Measurements from ENCODE around the gene HEATR5B. TPM values are rescaled to one million over a fixed set of nuclear protein-coding genes. Genes with fewer than 3 reads are reported as not detected.

HEATR5B gene
- total and polyA plus RNA-seq, 2 of the 4 experiments (the other 2 are of a cell fraction), result 8.3 to 17.9 TPM

DNA sequence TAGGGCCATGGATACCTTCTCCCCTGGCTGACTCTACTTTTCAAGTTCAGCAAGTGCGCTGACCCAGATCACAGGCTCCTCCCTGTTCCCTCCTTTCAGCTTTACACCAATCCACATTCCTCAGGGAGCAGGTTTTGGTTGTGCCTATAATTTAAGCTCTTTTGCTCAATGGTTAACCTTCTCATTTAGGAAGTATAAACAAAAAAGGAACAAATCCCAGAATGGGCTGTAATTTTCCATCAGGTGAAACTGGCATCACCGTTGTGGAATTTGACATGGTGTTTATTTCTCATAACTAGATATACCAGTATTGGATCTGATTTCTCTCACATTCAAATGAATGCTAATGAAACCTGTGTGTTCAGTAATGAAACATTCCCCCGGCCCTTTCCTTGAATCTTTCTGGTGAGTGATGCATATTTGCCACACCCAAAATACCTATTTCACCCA, 131.4 kb downstream of the HEATR5B start:
- Histone ChIP-seq H3K9ac (ENCODE audit: low read depth, low read length) (no peak overlapping the region), H3K27me3 (ENCODE audit: control insufficient read depth, insufficient read depth, low read length) (no peaks in the 10 kb centered on the region), H3K4me3 (ENCODE audit: insufficient read depth, low read depth, low read length) (no peak overlapping the region), H3K4me1 (ENCODE audit: control insufficient read depth, insufficient read depth, low read length) (peaks cover 6% of the 10 kb centered on the region), H3K18ac (ENCODE audit: low read depth, low read length) (no peak overlapping the region), H2BK15ac (ENCODE audit: low read depth, low read length) (no peak overlapping the region), H4K20me1 (ENCODE audit: insufficient read depth, low read length) (peaks cover 17% of the 10 kb centered on the region; the same call in 1 of the 2 replicates), H3K79me1 (ENCODE audit: low read depth in 1 of 2, low read length in 2 of 2) (peaks cover 52 to 54% of the 10 kb centered on the region in 2 experiments), H4K5ac (ENCODE audit: low read depth, low read length) (no peak overlapping the region), H2BK120ac (ENCODE audit: low read depth, low read length) (no peak overlapping the region), H3K4me2 (ENCODE audit: low read depth, low read length) (no peak overlapping the region), H3K56ac (ENCODE audit: extremely low read depth, insufficient read depth, low read length) (no peak overlapping the region), H2BK20ac (ENCODE audit: low read depth, low read length) (no peak overlapping the region), H3K9me3 (ENCODE audit: control insufficient read depth, insufficient read depth, low read length) (no peaks in the 10 kb centered on the region), H3K23ac (ENCODE audit: low read depth, low read length) (no peak overlapping the region), H4K8ac (ENCODE audit: low read depth in 2 of 2, low read length in 2 of 2) (no peak overlapping the region), H3K9me1 (ENCODE audit: insufficient read depth, low read length) (peaks cover 8% of the 10 kb centered on the region), H3K27ac (ENCODE audit: insufficient read depth, low read length) (no peak overlapping the region), H2AFZ (replicated peaks; ENCODE audit: low read length, poor library complexity) (no peak overlapping the region), H2AK5ac (ENCODE audit: low read depth, low read length) (no peak overlapping the region), H4K91ac (ENCODE audit: insufficient read depth, low read depth, low read length) (no peak overlapping the region), H2BK5ac (ENCODE audit: low read depth, low read length, poor library complexity, severe bottlenecking) (no peak overlapping the region), H3K36me3 (ENCODE audit: control insufficient read depth, insufficient read depth, low read length) (no peaks in the 10 kb centered on the region), H3K14ac (replicated peaks; ENCODE audit: low read depth, low read length) (no peak overlapping the region), H3K4ac (ENCODE audit: low read depth, low read length) (no peak overlapping the region), H2AK9ac (replicated peaks; ENCODE audit: low read depth, low read length, poor library complexity) (no peak overlapping the region)
- POLR2A ChIA-PET (ENCODE audit: unreplicated experiment), result no interaction called here
- in situ Hi-C loops (cut with MboI; ENCODE audit: low sequenced_read_pairs) (no loop called here), dilution Hi-C loops (cut with HindIII; ENCODE audit: low sequenced_read_pairs, unreplicated experiment) (no loop called here), intact Hi-C loops (cut with micrococcal nuclease) (no loop called here)
- TF ChIP-seq RFX5 (IDR thresholded peaks at IDR 0.05; ENCODE audit: low read depth, low read length), result no peak
- TF ChIP-seq, protein P1, sequence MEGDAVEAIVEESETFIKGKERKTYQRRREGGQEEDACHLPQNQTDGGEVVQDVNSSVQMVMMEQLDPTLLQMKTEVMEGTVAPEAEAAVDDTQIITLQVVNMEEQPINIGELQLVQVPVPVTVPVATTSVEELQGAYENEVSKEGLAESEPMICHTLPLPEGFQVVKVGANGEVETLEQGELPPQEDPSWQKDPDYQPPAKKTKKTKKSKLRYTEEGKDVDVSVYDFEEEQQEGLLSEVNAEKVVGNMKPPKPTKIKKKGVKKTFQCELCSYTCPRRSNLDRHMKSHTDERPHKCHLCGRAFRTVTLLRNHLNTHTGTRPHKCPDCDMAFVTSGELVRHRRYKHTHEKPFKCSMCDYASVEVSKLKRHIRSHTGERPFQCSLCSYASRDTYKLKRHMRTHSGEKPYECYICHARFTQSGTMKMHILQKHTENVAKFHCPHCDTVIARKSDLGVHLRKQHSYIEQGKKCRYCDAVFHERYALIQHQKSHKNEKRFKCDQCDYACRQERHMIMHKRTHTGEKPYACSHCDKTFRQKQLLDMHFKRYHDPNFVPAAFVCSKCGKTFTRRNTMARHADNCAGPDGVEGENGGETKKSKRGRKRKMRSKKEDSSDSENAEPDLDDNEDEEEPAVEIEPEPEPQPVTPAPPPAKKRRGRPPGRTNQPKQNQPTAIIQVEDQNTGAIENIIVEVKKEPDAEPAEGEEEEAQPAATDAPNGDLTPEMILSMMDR (conservative IDR thresholded peaks at IDR 0.05; ENCODE audit: low read depth, low read length), result no peak
- TF ChIP-seq, protein P2, sequence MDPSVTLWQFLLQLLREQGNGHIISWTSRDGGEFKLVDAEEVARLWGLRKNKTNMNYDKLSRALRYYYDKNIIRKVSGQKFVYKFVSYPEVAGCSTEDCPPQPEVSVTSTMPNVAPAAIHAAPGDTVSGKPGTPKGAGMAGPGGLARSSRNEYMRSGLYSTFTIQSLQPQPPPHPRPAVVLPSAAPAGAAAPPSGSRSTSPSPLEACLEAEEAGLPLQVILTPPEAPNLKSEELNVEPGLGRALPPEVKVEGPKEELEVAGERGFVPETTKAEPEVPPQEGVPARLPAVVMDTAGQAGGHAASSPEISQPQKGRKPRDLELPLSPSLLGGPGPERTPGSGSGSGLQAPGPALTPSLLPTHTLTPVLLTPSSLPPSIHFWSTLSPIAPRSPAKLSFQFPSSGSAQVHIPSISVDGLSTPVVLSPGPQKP (IDR thresholded peaks at IDR 0.05; ENCODE audit: borderline replicate concordance, low read depth, low read length), result no peak
- TF ChIP-seq SMC3 (IDR thresholded peaks at IDR 0.05; ENCODE audit: low read depth, low read length), result no peak
- no peak for TF ChIP-seq RAD21 (IDR thresholded peaks at IDR 0.05; ENCODE audit: low read length)
- TF ChIP-seq CEBPB (IDR thresholded peaks at IDR 0.05; ENCODE audit: low read depth, low read length), result no peak
- TF ChIP-seq RCOR1 (IDR thresholded peaks at IDR 0.05; ENCODE audit: insufficient replicate concordance, low read length), result no peak
- no peak for TF ChIP-seq FOS (IDR thresholded peaks at IDR 0.05; ENCODE audit: low read depth, low read length)
- no peak for TF ChIP-seq MAZ (IDR thresholded peaks at IDR 0.05; ENCODE audit: borderline replicate concordance, low read depth, low read length)
- TF ChIP-seq CHD1 (IDR thresholded peaks at IDR 0.05; ENCODE audit: low read depth, low read length), result no peak
- no peak for TF ChIP-seq BHLHE40 (IDR thresholded peaks at IDR 0.05; ENCODE audit: low read depth, low read length)
- TF ChIP-seq MXI1 (IDR thresholded peaks at IDR 0.05; ENCODE audit: borderline replicate concordance, low read depth, low read length), result no peak
- no peak for TF ChIP-seq MAFK (IDR thresholded peaks at IDR 0.05; ENCODE audit: low read depth, low read length)
- TF ChIP-seq POLR2A (IDR thresholded peaks at IDR 0.05; ENCODE audit: low read depth, low read length), result no peak
- TF ChIP-seq, protein P3, sequence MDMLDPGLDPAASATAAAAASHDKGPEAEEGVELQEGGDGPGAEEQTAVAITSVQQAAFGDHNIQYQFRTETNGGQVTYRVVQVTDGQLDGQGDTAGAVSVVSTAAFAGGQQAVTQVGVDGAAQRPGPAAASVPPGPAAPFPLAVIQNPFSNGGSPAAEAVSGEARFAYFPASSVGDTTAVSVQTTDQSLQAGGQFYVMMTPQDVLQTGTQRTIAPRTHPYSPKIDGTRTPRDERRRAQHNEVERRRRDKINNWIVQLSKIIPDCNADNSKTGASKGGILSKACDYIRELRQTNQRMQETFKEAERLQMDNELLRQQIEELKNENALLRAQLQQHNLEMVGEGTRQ (IDR thresholded peaks at IDR 0.05; ENCODE audit: low read depth, low read length), result no peak
- TF ChIP-seq NFE2L2 (IDR thresholded peaks at IDR 0.05; ENCODE audit: low read depth, low read length), result no peak
- WGBS, 2 experiments (ENCODE audit: extremely low coverage in 2 of 2, insufficient read length in 1 of 2), result no CpG with 5 or more reads among the region's 3 CpGs
- no peak for ATAC-seq (ENCODE audit: low read depth)
- DNase-seq, result no peak
- CTCF ChIA-PET, result no interaction called here
- BruUV-seq (replicated peaks), result no TSS peak
